Vagina (tissue), 2 donors: ENCODE measurements around the gene TLK2.
"Not testable (repeated sequence)": the region's sequence is repeated elsewhere in the genome, so short reads cannot be mapped to it uniquely, and the experiment has no call there.

Experiments used
- POLR2A ChIP-seq, 2 donors: fragments of 450-650 bp; IDR thresholded peaks; one replicate each; pipeline ENCODE4 v1.6.1; 2017; ENCODE audit warnings: antibody characterized with exemption in 2 of 2, mild to moderate bottlenecking in 2 of 2, moderate library complexity in 2 of 2
- POLR2AphosphoS5 ChIP-seq, 2 donors: sonication (generic); formaldehyde crosslinking; IDR thresholded peaks; one replicate each; pipeline ENCODE4 v1.9.0; 2017; ENCODE audit warnings: antibody characterized with exemption in 2 of 2, mild to moderate bottlenecking in 2 of 2, low read depth in 1 of 2; ENCODE audit not compliant: insufficient read depth in 1 of 2
- TF ChIP-seq, protein P1 (sequence below), 3 experiments: fragments of 450-650 bp in 2 of 3; fragments of 200-600 bp in 1 of 3; sonication (generic) in 1 of 3; IDR thresholded peaks; one replicate each; pipeline ENCODE4 v1.5.1; 2017 to 2019; ENCODE audit warnings: antibody characterized with exemption in 3 of 3, mild to moderate bottlenecking in 2 of 3, moderate library complexity in 2 of 3

DNA sequence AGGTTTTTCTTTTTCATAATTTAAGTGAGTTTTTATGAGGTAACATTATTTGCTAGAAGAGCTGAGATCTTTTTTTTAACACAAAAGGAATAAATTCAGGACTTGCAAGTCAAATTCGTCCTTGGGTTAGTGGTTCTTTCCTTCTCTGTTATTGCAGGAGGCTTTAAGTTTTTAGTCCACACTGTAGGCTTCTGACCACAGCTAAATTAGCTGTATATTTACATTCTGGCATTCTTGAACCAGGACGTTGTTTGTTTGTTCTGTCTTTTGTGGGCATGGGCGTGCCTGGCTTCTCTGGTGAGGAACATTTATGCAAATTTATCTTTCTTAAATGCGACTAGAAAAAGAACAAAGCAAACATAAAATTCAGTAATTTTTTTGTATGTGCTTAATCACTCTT is 80.3 kb downstream of the TLK2 start:
- not testable (repeated sequence) for TF ChIP-seq POLR2A (IDR thresholded peaks at IDR 0.05); POLR2AphosphoS5 (IDR thresholded peaks at IDR 0.05; ENCODE audit: insufficient read depth in 1 of 2, low read depth in 1 of 2)
- TF ChIP-seq, protein P1, sequence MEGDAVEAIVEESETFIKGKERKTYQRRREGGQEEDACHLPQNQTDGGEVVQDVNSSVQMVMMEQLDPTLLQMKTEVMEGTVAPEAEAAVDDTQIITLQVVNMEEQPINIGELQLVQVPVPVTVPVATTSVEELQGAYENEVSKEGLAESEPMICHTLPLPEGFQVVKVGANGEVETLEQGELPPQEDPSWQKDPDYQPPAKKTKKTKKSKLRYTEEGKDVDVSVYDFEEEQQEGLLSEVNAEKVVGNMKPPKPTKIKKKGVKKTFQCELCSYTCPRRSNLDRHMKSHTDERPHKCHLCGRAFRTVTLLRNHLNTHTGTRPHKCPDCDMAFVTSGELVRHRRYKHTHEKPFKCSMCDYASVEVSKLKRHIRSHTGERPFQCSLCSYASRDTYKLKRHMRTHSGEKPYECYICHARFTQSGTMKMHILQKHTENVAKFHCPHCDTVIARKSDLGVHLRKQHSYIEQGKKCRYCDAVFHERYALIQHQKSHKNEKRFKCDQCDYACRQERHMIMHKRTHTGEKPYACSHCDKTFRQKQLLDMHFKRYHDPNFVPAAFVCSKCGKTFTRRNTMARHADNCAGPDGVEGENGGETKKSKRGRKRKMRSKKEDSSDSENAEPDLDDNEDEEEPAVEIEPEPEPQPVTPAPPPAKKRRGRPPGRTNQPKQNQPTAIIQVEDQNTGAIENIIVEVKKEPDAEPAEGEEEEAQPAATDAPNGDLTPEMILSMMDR (IDR thresholded peaks at IDR 0.05), result not testable (repeated sequence)
